CD4-positive, alpha-beta T cell treated with Interleukin-4 for 1 hour (primary cell): ENCODE measurements around the gene TTC7B.

Experiments used
- DNase-seq, 2 donors: peaks; one replicate each; pipeline ENCODE4 v3.0.0-alpha.2; 2020 to 2022

Gene TTC7B

DNA sequence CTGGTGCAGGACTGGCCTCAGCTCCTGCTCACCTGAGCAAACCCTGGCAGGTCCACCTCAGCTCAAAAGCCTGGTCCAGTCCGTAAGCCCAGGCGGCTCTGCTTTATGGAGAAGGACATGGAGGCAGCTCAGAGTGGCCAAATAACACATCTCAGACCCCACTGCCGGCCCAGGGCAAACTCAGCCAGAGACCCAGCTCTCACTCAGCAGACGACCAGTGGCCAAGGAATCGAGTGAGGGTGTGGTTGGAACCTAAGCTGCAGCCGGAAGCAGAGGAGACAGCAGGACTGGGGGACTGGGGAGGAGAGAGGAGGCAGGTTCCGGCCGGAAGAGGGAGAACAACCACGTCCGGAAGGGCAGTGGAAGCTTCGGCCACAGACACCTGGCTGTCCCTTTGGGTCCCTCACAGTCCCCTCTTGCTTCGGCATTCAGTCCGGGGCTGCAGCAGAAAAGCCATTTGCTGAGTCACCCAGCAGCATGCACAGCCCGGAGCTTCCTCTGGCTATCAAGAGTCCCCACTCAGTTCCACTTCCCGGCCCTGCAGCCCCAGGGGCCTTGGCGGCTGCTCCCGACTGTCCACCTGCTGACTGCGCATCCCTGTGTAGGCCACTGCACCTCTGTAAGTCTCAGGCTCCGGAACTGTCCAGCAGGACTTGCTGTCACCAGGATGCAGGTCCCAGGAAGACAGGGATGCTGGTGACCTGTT lies 315.4 kb downstream of the TTC7B start:
- no peak for DNase-seq

DNA sequence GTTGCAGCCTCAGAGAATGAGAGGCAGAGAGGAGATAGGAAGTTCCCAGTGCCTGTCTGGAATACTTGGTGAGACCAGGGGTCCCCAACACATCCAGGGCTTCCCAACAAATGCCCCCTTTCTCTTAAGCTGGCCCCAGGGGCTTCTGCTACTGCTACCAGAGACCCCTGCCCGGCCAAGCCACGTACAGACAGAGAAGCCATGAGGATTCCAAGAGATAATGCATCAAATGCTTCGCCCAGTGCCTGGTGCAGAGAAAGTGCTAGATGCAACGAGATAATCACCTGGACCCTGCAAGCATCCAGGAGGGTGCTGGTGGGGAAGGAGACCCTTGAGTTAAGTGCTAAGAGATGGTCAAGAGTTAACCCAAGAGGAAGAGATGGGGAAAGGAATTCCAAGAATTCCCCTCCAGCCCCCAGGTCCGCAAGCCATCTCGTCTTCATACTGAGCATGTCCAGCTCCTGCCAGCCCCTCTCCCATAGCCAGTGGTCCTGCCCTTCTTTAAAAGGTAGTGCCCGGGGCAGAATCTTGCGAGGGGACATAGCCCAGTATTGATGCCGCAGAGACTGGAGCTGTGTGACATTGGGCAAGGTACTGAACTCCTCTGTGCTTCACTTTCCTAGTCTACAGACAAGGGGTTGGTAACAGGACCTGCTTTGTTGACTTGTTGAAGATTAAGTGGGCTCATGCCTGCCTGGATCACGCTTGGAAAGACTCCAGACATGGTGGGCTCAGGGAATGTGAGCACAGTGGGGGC lies 316.1 kb downstream of the TTC7B start:
- no peak for DNase-seq

DNA sequence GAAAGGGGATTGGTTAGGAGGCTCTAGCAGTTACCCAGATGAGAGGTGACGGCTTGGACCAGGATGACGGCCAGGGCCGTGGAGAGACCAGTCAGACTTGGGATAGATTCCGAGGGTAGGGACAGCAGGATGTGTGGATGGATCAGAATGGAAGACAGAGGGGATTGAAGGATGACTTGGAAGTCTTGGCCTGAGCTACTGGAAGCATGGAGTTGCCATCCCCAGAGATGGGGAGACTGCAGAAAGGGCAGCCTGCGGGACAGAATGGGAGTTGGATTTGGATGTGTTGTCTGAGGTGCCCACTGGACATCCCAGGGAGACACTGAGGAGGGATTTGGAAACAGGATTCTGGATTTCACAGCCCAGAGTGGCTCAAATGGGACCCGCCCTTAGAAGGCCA lies 317.1 kb downstream of the TTC7B start:
- no peak for DNase-seq

DNA sequence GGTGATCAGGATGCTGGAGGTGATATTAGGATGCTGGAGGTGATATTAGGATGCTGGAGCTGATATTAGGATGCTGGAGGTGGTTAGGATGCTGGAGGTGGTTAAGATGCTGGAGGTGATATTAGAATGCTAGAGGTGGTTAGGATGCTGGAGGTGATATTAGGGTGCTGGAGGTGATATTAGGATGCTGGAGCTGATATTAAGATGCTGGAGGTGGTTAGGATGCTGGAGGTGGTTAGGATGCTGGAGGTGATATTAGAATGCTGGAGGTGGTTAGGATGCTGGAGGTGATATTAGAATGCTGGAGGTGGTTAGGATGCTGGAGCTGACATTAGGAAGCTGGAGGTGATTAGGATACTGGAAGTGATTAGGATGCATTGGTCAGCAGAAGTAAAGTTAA lies 318.0 kb downstream of the TTC7B start:
- no peak for DNase-seq

DNA sequence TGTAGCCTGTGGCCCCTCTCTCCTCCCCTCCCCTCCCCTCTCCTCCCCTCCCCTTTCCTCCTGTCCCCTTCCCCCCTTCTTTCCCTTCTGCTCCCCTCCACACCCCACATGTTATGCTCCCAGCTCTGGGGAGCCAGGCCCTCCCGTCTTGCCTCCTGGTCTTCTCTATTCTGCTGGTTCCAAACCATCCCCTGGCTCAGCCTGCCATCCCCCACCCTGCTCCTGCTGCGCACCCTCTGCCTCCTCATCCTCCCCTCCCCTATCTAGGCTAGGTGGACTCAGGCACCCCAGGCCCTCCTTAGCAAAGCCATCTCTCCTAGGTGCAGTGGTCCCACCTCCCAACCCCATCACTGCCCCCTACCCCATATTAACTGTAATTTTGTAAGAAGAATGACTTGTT lies 319.9 kb downstream of the TTC7B start:
- no peak for DNase-seq

DNA sequence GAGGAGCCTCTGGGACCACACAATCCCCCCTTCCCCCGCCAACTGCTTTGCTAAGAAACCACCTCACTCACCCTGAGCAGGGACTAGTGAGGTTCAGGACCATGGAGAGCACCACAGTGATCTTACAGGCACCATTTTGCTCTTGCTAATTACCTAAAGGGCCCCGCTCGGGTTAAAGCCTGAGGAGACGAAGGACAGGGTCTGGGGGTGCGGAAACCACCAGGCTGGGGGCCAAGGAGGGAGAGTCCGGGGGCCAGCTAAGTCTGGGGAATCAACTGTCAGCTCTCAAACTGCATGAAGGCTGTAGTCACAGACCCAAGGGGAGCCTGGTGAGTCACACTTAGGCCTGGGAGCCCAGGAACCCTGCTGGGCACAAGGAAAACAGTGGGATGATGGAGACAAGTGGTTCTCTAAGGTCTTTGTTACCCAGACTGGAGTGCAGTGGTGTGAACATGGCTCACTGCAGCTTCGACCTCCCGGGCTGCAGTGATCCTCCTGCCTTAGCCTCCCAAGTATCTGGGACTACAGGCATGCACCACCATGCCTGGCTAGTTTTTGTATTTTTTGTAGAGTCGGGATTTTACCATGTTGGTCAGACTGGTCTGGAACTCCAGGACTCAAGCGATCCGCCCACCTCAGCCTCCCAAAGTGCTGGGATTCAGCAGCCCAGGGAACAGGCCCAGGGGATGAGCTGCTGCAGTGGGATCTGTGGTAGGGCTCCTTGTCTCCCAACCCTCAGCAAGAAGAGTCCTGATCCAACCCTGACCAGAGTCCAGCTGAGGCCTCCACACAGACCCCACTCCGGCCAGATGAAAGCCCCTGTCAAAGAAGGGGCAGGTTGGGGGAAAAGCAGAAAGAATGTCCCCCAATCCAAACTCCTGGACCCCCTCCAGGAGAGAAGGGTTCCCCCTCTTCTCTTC lies 320.6 kb downstream of the TTC7B start:
- peak; percentile 19 to 38 for DNase-seq

DNA sequence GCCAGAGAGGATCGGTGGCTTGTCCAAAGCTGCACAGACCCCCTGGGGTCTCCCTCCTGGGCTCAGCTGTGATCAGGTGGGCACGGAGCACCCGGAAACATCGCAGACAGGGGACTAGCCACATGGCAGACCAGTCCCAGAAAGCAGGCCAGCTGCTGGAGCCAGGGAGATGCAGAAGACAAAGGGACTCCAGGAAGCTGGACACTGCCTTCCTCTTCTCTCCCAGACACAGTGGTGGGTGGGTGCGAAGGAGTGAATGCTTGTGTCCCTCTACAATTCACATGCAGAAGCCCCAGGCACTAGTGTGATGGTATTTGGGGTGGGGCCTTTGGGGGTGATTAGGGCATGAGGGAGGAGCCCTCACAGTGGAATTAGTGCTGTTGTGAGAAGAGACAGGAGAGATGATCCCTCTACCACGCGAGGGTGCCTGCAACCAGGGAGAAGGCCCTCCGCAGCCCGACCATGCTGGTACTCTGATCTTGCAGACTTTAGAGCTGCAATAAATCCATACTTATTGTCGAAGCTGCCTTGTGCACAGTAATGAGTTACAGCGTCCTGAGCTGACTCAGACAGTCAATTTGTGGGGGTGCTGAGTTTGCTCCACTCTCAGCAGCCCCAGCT lies 324.2 kb downstream of the TTC7B start:
- DNase-seq: no peak

DNA sequence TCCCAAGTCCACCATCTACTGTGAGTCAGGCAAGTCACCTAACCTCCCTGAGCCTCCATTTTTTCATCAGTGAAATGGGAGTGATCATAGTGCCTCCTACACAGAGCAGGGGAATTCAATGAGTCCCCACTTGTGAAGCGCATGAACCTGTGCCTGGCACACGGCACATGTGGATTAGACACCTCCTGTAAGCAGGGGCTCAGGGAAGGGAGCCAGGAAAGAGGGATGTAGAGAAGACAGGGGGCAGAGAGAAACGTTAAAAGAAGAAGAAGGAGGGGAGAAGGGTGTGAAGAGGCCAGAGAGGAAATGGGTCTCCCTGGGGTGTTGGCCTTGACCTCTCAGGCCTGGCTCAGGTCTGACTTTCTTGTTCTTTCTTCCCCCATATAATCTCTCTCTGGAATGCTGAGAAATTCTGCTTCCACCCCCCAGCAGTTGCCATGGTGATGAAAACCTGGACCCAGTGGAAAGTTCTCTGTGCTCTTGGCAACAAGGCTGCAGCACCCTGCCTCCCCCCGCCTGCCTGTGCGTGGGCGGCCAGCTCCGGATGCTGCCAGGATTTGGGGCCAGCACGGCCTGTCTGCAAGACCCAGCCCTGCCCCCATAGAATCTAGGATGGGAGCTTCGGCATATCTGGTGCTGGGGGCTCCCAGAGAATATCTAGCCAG lies 324.9 kb downstream of the TTC7B start:
- no peak for DNase-seq

DNA sequence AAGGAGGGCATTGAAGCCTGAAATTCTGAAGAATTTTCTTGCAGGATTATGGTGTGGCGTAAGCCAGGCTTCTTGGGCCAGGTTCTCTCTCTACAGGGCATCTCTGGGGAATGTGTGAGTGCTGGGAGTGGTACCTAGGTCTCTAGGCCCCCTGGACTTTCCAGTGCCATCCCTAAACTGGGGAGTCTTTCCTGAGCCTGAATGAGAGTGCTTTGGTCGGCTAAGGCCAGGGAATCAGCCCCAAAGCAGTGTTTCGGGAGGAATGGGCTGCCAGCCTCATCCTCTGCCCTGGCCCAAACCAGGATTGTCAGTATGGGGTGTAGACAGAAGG lies 325.5 kb downstream of the TTC7B start:
- DNase-seq: no peak

DNA sequence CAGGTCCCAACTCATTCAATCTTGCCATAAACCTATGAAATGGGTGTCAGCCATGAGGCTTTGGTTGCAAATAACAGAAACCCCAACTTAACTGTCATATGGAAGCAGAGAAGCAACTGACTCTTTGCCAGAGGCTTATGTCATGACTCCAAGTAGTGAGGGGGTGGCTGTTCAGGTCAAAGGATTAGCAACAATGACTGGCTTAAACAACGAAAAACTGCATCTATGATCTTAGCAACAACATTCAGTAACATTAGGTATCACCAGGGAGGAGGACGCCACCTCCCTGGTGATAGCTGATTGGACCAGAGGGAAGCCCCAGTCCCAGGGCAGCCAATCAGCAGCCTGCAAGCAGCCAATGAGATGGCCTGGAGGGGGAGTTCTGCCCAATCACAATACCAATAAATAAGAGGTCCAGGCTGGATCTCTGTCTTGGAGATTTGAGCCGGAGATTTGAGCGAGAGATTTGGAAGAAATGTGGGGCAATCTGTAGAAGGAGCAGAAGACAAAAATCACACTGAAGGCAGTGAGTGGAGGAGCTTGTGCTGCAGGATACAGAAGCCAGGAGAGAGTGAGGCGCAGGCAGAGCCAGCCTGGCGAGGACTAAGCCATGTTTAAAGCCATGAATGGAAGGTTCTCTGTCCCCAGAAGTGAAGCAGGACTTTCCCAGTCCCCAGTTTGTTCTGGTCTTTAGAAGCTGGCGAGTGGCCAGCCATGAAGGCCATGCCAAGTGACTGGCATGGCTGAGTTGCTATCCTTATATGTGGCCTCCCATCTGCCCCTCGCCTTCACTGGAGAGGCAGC lies 326.1 kb downstream of the TTC7B start:
- no peak for DNase-seq

DNA sequence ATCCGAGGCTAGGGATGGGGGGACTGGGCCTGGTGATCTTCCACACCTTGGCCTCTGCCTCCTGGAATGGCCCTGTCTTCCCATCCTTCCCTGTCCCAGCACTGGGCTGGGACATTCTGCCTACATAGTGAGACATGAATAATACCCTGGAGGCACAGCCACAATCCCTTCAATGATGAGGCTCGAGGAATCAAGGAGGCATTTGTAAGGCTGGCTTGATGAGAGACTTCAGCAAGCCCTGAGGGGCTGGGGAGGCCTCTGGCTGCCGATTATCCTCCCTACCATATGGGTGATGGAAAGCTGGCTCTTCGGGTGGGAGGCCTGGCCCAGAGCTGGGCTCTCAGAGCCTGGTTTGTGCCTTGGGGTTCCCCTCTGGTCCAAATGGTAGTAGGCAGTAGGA lies 326.9 kb downstream of the TTC7B start:
- DNase-seq: no peak

DNA sequence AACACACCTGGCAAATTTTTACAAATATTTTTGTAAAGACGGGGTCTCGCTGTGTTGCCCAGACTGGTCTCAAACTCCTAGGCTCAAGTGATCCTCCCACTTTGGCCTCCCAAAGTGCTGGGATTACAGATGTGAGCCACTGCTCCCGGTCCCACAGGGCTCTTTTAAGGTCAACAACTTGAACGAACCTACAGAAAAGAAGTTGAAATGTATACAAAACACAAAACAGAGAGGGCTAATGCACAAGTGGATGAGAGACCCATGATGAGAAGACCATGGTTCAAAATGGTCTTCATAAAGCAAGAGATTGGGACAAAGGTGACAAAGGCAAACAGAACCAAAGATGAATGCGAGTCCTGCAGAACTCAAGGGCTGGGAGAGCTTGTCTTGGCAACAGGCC lies 328.0 kb downstream of the TTC7B start:
- DNase-seq: no peak

DNA sequence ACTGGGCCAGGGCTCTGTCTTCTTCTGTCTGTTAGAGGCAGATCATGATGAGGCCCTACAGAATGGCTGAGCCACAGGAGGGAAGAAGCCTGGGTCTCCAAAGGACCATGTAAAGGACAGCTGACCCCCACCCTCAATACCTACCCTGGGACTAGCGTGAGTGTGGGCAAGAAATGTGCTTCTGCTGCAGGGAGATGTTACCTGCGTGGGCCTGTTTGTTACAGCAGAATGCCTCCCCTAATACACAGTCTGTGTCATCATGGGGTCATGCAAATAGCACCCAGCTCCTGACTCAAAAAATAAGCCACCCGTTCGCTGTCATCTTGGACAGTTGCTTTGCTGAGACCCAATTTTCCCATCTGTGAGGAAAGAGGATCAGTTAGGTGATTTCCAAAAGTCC lies 328.8 kb downstream of the TTC7B start:
- DNase-seq: no peak

DNA sequence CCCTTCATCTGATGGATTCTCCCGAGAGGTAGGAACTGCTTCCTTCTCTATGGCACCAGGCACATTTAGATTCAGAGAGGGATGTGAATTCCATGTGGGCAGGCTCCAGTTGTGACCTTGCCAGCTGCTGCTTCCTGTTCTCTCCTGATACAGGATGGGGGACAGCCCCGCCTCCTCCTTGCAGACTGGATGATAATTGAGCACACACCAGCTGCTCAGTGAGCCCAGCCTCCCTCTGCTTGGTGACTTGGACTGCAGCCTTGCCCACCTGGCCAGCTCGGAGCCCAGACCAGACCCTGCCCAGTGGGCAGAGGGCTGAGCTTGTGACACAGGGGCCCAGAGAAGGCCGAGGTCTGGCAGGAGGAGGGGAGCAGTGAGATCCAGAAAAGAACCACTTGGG lies 329.2 kb downstream of the TTC7B start:
- no peak for DNase-seq

DNA sequence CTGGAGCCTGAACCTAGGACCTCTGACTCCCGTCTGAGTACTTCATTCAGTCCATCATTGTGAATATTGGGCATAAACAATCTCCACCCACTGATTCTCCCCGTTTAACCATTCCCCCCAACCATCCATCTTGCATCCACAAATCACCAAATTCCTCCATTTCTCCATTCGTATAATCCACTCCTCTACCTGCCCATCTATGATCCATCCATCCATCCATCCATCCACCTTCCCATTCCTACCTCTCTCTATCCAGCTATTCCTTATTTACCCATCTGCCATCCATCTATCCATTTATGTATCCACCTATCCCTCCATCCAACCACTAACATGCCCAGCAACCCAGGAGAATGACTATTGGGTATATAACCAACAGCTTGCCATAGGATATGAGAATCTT lies 331.9 kb downstream of the TTC7B start:
- DNase-seq: no peak

DNA sequence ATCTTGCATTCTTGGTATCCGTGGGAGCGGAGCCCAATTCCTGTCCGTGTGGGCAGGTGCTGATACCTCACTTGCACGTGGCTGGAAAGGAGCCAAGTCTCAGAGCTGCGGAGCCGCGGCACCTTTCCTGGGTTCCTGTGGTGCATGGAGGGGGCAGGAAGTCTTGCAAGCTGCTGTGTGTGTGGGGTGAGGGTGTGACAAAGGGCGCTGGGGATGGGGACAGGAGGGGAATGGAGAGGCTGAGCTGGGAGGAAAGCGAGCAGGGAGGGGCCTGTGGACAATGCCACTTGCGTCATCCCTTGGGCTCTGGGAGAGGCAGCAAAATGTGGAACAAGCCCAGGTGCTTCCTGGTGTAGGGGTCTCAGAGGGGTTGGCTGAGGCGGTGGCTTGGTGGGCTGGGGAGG lies 332.7 kb downstream of the TTC7B start:
- DNase-seq: peak; percentile 20 to 27

DNA sequence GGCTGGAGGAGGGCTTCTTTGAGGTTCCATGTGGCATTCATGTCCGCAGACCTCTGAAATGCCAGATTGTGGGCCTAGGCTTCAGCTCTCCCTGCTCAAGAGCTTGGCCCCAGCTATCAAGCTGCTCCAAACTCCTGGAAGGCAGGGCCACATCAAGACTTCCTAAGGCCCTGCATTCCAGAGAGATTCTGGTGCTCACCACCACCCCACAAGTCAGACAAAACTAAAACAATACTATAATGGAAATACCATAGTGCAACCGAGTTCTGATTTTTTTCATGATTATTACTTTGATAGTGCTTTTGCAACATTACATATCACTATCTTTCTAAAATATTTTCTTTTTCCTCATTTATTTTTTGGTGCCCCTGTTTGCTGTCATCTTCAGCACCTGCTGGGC lies 333.1 kb downstream of the TTC7B start:
- DNase-seq: no peak

DNA sequence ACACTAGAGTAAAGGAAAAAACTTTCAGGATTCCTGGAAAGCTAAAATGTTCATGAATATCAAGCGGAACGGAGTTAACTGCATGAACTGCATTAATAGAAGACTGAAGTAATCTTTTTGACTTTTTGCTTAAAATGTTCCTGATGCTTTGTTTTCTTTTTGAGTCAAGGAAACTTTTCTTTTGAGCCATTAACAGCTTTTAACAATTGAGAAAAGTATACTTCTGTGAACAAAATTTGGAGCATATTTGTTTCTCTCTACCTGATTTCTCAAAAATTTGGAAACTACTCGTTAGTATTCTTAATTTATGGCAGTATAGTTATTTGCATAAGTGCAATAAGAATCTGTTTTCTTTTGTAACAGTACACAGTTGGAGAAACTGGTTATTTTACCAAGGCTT lies 340.9 kb downstream of the TTC7B start:
- DNase-seq: no peak
